T47D (cell line): ENCODE measurements around the gene BMP6.

Experiments
- DNase-seq, 2 experiments: peaks; one replicate each; pipeline versions ENCODE4 v3.0.0 to v3.0.0-alpha.2; 2011 to 2012; ENCODE audit warnings: low read depth in 1 of 2, low spot score in 1 of 2
- JUND ChIP-seq: IDR thresholded peaks from 2 replicates; pipeline ENCODE4 v1.6.1; 2012; ENCODE audit warnings: low read depth
- in situ Hi-C: cut with HindIII; loops from 2 replicates; pipeline ENCODE4 v1.10.0; 2016; ENCODE audit warnings: low sequenced_read_pairs, low pct_unique_long_range_greater_than_20kb

BMP6 gene

GRCh38 chr6:7918403-7918802 is 192.5 kb downstream of the BMP6 start:
- no peak for DNase-seq
- TF ChIP-seq JUND = no peak
- in situ Hi-C loops = no loop called here

- peak in 1 of 2 experiments; percentile 8 for DNase-seq
- in situ Hi-C loops = no loop called here
- no peak for TF ChIP-seq JUND
Observed at GRCh38 chr6:7919871-7920270, 194.0 kb downstream of the BMP6 start.

GRCh38 chr6:7920425-7920824 is 194.5 kb downstream of the BMP6 start:
- no peak for DNase-seq
- no peak for TF ChIP-seq JUND
- in situ Hi-C loops = no loop called here

GRCh38 chr6:7921046-7921445 is 195.1 kb downstream of the BMP6 start:
- no peak for DNase-seq
- no peak for TF ChIP-seq JUND
- in situ Hi-C loops = no loop called here

- TF ChIP-seq JUND = no peak
- in situ Hi-C loops = no loop called here
- DNase-seq = no peak
Observed at GRCh38 chr6:7921632-7922092, 195.8 kb downstream of the BMP6 start.

GRCh38 chr6:7922596-7922995 is 196.7 kb downstream of the BMP6 start:
- no peak for TF ChIP-seq JUND
- in situ Hi-C loops = no loop called here
- DNase-seq = no peak

- TF ChIP-seq JUND = no peak
- in situ Hi-C loops = no loop called here
- DNase-seq = no peak
Observed at GRCh38 chr6:7924867-7925266, 199.0 kb downstream of the BMP6 start.
